Chondrocyte (in vitro differentiated cells): ENCODE data around the gene PARN. TPM values are rescaled to one million over a fixed set of nuclear protein-coding genes. Genes with fewer than 3 reads are reported as not detected.

Experiments
- DNase-seq: peaks from one replicate; pipeline ENCODE4 v3.0.0; 2021; ENCODE audit warnings: mixed read lengths, low spot score
- H3K27ac Mint-ChIP-seq: one replicate; pipeline ENCODE4 v1.8.0; 2021; ENCODE audit warnings: mild to moderate bottlenecking, moderate library complexity, mixed read lengths; ENCODE audit not compliant: unreplicated experiment
- H3K27me3 Mint-ChIP-seq: 2 replicates; pipeline ENCODE4 v1.8.0; 2021; ENCODE audit warnings: low read depth, mixed read lengths
- H3K36me3 Mint-ChIP-seq: 2 replicates; pipeline ENCODE4 v1.8.0; 2021; ENCODE audit warnings: low read depth, mixed read lengths
- H3K4me1 Mint-ChIP-seq: 2 replicates; pipeline ENCODE4 v1.8.0; 2021; ENCODE audit warnings: low read depth, mild to moderate bottlenecking, mixed read lengths
- H3K4me3 Mint-ChIP-seq: one replicate; pipeline ENCODE4 v1.8.0; 2021; ENCODE audit warnings: mild to moderate bottlenecking, moderate library complexity, mixed read lengths; ENCODE audit not compliant: unreplicated experiment
- H3K9me3 Mint-ChIP-seq: 2 replicates; pipeline ENCODE4 v1.8.0; 2021; ENCODE audit warnings: low read depth, mixed read lengths
- total RNA-seq: library from RNA; stranded (reverse); gene quantifications from 3 replicates; pipeline ENCODE4 v1.2.1, GENCODE V29; 2021
- TF ChIP-seq, protein P1 (sequence below): fragments of 200-600 bp; sonication (generic); IDR thresholded peaks from 2 replicates; pipeline ENCODE4 v1.5.0; 2021; ENCODE audit warnings: antibody characterized with exemption, mild to moderate bottlenecking, moderate library complexity

Gene PARN
- total RNA-seq, 1 donor from 2014 or later = 24.1 TPM

DNA sequence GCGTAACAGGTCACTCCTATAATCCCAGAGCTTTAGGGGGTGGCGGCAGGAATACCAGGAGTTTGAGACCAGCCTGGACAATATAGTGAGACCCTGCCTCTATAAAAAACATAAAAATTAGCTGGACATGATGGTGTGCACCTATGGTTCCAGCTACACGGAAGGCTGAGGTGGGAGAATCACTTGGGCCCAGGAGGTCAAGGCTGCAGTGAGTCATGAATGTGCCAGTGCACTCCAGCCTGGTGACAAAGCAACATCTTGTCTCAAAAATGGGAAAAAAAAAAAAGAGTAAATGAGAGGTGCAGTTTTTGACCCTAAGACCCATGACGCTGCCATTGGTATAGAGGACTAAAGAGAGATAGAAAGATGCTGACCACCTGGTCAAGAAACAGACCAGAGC, 16.1 kb downstream of the PARN start:
- no peaks in the 10 kb centered on the region for H3K4me1 Mint-ChIP-seq
- TF ChIP-seq, protein P1, sequence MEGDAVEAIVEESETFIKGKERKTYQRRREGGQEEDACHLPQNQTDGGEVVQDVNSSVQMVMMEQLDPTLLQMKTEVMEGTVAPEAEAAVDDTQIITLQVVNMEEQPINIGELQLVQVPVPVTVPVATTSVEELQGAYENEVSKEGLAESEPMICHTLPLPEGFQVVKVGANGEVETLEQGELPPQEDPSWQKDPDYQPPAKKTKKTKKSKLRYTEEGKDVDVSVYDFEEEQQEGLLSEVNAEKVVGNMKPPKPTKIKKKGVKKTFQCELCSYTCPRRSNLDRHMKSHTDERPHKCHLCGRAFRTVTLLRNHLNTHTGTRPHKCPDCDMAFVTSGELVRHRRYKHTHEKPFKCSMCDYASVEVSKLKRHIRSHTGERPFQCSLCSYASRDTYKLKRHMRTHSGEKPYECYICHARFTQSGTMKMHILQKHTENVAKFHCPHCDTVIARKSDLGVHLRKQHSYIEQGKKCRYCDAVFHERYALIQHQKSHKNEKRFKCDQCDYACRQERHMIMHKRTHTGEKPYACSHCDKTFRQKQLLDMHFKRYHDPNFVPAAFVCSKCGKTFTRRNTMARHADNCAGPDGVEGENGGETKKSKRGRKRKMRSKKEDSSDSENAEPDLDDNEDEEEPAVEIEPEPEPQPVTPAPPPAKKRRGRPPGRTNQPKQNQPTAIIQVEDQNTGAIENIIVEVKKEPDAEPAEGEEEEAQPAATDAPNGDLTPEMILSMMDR = no peak
- H3K27ac Mint-ChIP-seq = no peak overlapping the region
- no peaks in the 10 kb centered on the region for H3K9me3 Mint-ChIP-seq
- H3K36me3 Mint-ChIP-seq = peaks cover 32% of the 10 kb centered on the region
- H3K27me3 Mint-ChIP-seq = no peaks in the 10 kb centered on the region
- no peak overlapping the region for H3K4me3 Mint-ChIP-seq
- no peak for DNase-seq

DNA sequence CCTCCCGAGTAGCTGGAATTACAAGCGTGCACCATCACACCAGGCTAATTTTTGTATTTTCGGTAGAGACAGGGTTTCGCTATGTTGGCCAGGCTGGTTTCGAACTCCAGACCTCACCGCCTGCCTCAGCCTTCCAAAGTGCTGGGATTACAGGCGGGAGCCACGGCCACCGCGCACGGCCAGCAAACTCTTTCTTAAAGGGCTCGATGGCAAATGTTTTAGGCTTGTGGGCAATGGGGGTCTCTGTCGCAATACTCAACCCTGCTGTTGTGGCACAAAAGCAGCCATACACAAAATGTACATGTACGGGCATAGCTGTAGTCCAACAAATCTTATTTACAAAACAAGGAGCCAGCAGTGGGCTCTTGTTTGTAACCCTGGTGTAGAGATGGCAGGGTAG, 18.4 kb downstream of the PARN start:
- peaks cover 33% of the 10 kb centered on the region for H3K36me3 Mint-ChIP-seq
- DNase-seq = no peak
- H3K9me3 Mint-ChIP-seq = no peaks in the 10 kb centered on the region
- no peaks in the 10 kb centered on the region for H3K27me3 Mint-ChIP-seq
- no peaks in the 10 kb centered on the region for H3K4me1 Mint-ChIP-seq
- no peak overlapping the region for H3K4me3 Mint-ChIP-seq
- TF ChIP-seq, protein P1 = no peak
- no peak overlapping the region for H3K27ac Mint-ChIP-seq

DNA sequence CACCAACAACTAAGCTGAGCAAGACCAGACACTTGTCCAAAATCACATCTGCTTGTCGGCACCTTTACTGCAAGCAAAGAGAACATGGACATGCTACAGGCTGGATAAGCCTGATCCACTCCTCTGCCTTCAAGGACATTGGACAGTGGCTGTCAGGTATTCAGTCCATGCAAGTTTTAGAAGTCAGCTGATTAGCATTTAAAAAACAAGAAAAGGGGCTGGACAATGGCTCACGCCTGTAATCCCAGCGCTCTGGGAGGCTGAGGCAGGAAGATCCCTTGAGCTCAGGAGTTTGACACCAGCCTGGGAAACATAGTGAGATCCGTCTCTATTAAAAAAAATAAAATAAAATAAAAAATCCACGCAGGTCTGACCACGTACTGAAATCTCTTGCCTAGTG, 20.3 kb downstream of the PARN start:
- Mint-ChIP-seq H3K9me3 (no peaks in the 10 kb centered on the region), H3K4me1 (no peaks in the 10 kb centered on the region), H3K27ac (no peak overlapping the region), H3K27me3 (no peaks in the 10 kb centered on the region), H3K4me3 (no peak overlapping the region), H3K36me3 (peaks cover 24% of the 10 kb centered on the region)
- TF ChIP-seq, protein P1 = no peak
- no peak for DNase-seq

DNA sequence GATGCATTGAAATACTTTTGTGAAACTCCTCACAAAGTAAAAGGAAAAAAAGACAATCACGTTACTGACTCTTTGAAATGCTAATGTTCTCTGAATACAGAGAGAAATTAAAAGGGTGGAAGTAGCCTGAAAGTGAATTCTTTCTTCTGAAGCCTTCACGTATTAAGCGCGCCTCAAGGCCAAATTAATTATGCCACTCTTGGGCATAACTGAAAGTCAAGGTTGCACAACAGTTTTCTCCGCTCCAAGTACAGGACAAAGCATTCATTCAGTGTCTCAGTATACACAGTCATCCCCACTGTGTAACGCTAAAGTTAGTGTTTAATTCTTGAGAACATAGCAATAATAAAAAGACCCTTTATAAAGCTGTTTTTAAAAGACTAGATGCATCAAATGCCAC, 21.5 kb downstream of the PARN start:
- no peak for DNase-seq
- Mint-ChIP-seq H3K4me1 (no peaks in the 10 kb centered on the region), H3K36me3 (peaks cover 22% of the 10 kb centered on the region), H3K4me3 (no peak overlapping the region), H3K27ac (no peak overlapping the region), H3K9me3 (no peaks in the 10 kb centered on the region), H3K27me3 (no peaks in the 10 kb centered on the region)
- TF ChIP-seq, protein P1 = no peak

DNA sequence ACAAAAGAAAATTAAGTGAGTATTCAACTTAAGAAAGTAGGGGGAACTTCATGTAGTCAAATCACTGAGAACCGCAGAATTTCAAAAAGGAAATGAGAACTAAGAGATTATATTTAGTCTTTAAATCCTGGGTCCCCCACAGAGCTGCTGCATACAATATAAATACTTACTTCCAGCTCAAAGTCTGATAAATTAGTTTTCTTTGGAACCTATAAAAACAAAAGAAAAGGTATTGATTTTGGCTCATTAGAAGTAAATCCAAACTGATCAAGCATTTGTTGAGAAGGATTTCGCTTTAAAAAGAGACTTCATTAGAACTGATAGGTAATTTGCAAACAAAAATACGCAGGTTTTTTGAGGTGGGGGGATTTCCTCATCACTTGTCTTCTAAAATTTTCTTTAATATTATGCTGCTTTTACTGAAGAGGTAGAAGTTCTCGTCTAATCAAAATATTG, 21.9 kb downstream of the PARN start:
- TF ChIP-seq, protein P1 = no peak
- Mint-ChIP-seq H3K4me1 (no peaks in the 10 kb centered on the region), H3K27me3 (no peaks in the 10 kb centered on the region), H3K4me3 (no peak overlapping the region), H3K36me3 (peaks cover 24% of the 10 kb centered on the region), H3K9me3 (no peaks in the 10 kb centered on the region), H3K27ac (no peak overlapping the region)
- no peak for DNase-seq
